H1 (cell line): ENCODE results near the gene FAM131C. TPM values are rescaled to one million over a fixed set of nuclear protein-coding genes. Genes with fewer than 3 reads are reported as not detected.
"Not testable (repeated sequence)": the region's sequence is repeated elsewhere in the genome, so short reads cannot be mapped to it uniquely, and the experiment has no call there.

Experiments used
- CTCF ChIA-PET: fragments of 300-600 bp; sonication (Branson Sonifier 250); formaldehyde crosslinking; loops from one replicate; lab custom pipeline; 2021; ENCODE audit not compliant: partially characterized antibody; lab: Charles Lee
- POLR2A ChIA-PET: fragments of 300-600 bp; sonication (Branson Sonifier 250); formaldehyde crosslinking; loops from one replicate; lab custom pipeline; 2021; ENCODE audit warnings: inconsistent platforms; ENCODE audit not compliant: partially characterized antibody; lab: Charles Lee
- DNase-seq, 2 experiments: peaks; one replicate each; pipeline versions ENCODE4 v3.0.0 to v3.0.0-alpha.2; 2010 to 2022; ENCODE audit warnings: low spot score in 2 of 2, low read depth in 1 of 2, mixed read lengths in 1 of 2
- FAIRE-seq: peaks from 2 replicates; lab custom pipeline; 2011; peaks lifted over from hg19 to GRCh38; lab: Jason Lieb, UNC
- H2AFZ ChIP-seq: 2 replicates; pipeline ENCODE4 v1.8.1; 2012; ENCODE audit warnings: low read length, inconsistent platforms
- H2AK5ac ChIP-seq: 2 replicates; pipeline ENCODE4 v1.6.1; 2013; ENCODE audit warnings: low read depth, low read length
- H2BK120ac ChIP-seq: replicated peaks from 2 replicates; pipeline ENCODE3; 2013; ENCODE audit warnings: low read depth, low read length, inconsistent platforms
- H2BK12ac ChIP-seq: 2 replicates; pipeline ENCODE4 v1.6.1; 2013; ENCODE audit warnings: low read depth, low read length
- H2BK15ac ChIP-seq: 2 replicates; pipeline ENCODE4 v1.6.1; 2013; ENCODE audit warnings: low read length
- H2BK20ac ChIP-seq: 2 replicates; pipeline ENCODE4 v1.6.1; 2013; ENCODE audit warnings: low read length
- H2BK5ac ChIP-seq: 2 replicates; pipeline ENCODE4 v1.6.1; 2013; ENCODE audit warnings: low read depth, low read length
- H3K14ac ChIP-seq: 2 replicates; pipeline ENCODE4 v1.6.1; 2013; ENCODE audit warnings: inconsistent platforms; ENCODE audit not compliant: insufficient read length
- H3K18ac ChIP-seq: 2 replicates; pipeline ENCODE4 v1.6.1; 2013; ENCODE audit warnings: low read length; ENCODE audit errors: extremely low read depth
- H3K23ac ChIP-seq: 2 replicates; pipeline ENCODE4 v1.6.1; 2013; ENCODE audit warnings: inconsistent platforms; ENCODE audit not compliant: insufficient read length
- H3K23me2 ChIP-seq: 2 replicates; pipeline ENCODE4 v1.6.1; 2013; ENCODE audit warnings: low read depth, low read length
- H3K27ac ChIP-seq: 2 replicates; pipeline ENCODE4 v1.6.1; 2011; ENCODE audit warnings: low read depth, low read length, inconsistent platforms
- H3K27me3 ChIP-seq, 4 experiments: replicated peaks in 1 of 4; 1 replicate in 1 of 4; 2 replicates in 3 of 4; pipeline versions ENCODE4 v1.6.1 to v1.8.1; 2011 to 2013; ENCODE audit warnings: low read length in 3 of 4, mild to moderate bottlenecking in 3 of 4, inconsistent platforms in 2 of 4, mixed read lengths in 2 of 4, moderate library complexity in 1 of 4; ENCODE audit not compliant: control insufficient read depth in 3 of 4, insufficient read depth in 3 of 4; ENCODE audit errors: extremely low read depth in 1 of 4
- H3K36me3 ChIP-seq, 4 experiments: 2 replicates each; pipeline versions ENCODE4 v1.6.1 to v1.8.1; 2011 to 2013; ENCODE audit warnings: mild to moderate bottlenecking in 4 of 4, low read length in 3 of 4, moderate library complexity in 2 of 4, control low read depth in 1 of 4, inconsistent platforms in 1 of 4; ENCODE audit not compliant: insufficient read depth in 4 of 4, control insufficient read depth in 2 of 4
- H3K4ac ChIP-seq: replicated peaks from 2 replicates; pipeline ENCODE3; 2013; ENCODE audit warnings: low read length, low read depth, mixed read lengths, inconsistent platforms; ENCODE audit not compliant: insufficient read length
- H3K4me1 ChIP-seq, 4 experiments: replicated peaks in 1 of 4; 1 replicate in 1 of 4; 2 replicates in 3 of 4; pipeline versions ENCODE4 v1.6.1 to v1.8.1; 2011 to 2013; ENCODE audit warnings: low read length in 3 of 4, inconsistent platforms in 2 of 4, mixed read lengths in 1 of 4; ENCODE audit not compliant: insufficient read depth in 4 of 4, control insufficient read depth in 3 of 4
- H3K4me2 ChIP-seq, 2 experiments: 2 replicates each; pipeline versions ENCODE4 v1.6.1 to v1.8.1; 2011 to 2013; ENCODE audit warnings: low read depth in 2 of 2, low read length in 2 of 2, control low read depth in 1 of 2, inconsistent platforms in 1 of 2, mild to moderate bottlenecking in 1 of 2; ENCODE audit not compliant: insufficient read depth in 1 of 2
- H3K4me3 ChIP-seq, 4 experiments: fragments of 200-600, 300-600 bp in 1 of 4; sonication (generic), shearing (Covaris generic), sonication (Bioruptor Twin) in 1 of 4; 2 replicates each; pipeline versions ENCODE4 v1.5.1 to v1.8.1; 2011 to 2016; ENCODE audit warnings: low read length in 4 of 4, low read depth in 3 of 4, control low read depth in 2 of 4, inconsistent platforms in 2 of 4, mild to moderate bottlenecking in 2 of 4, mixed read lengths in 1 of 4, moderate library complexity in 1 of 4; ENCODE audit not compliant: insufficient read depth in 2 of 4; ENCODE audit errors: extremely low read depth in 1 of 4
- H3K56ac ChIP-seq: replicated peaks from 2 replicates; pipeline ENCODE3; 2013; ENCODE audit warnings: low read depth, mild to moderate bottlenecking, mixed read lengths, low read length, inconsistent platforms; ENCODE audit not compliant: insufficient read length
- H3K79me1 ChIP-seq: 2 replicates; pipeline ENCODE4 v1.6.1; 2013; ENCODE audit warnings: low read depth, low read length, control low read depth
- H3K79me2 ChIP-seq, 2 experiments: 2 replicates each; pipeline versions ENCODE4 v1.6.1 to v1.8.1; 2012 to 2013; ENCODE audit warnings: low read length in 2 of 2, mild to moderate bottlenecking in 2 of 2, inconsistent platforms in 1 of 2; ENCODE audit not compliant: insufficient read depth in 2 of 2, control insufficient read depth in 1 of 2
- H3K9ac ChIP-seq, 4 experiments: replicated peaks in 1 of 4; 1 replicate in 1 of 4; 2 replicates in 3 of 4; pipeline versions ENCODE4 v1.6.1 to v1.8.1; 2011 to 2013; ENCODE audit warnings: low read depth in 3 of 4, low read length in 3 of 4, control low read depth in 2 of 4, mild to moderate bottlenecking in 2 of 4, moderate library complexity in 2 of 4, inconsistent platforms in 1 of 4; ENCODE audit errors: extremely low read depth in 1 of 4
- H3K9me3 ChIP-seq, 2 experiments: 2 replicates each; pipeline versions ENCODE4 v1.6.1 to v1.8.1; 2012 to 2013; ENCODE audit warnings: mild to moderate bottlenecking in 2 of 2, moderate library complexity in 2 of 2, control low read depth in 1 of 2, inconsistent platforms in 1 of 2, low read depth in 1 of 2, low read length in 1 of 2, mixed read lengths in 1 of 2; ENCODE audit not compliant: insufficient read depth in 2 of 2
- H4K20me1 ChIP-seq, 2 experiments: replicated peaks in 1 of 2; 2 replicates each; pipeline versions ENCODE3 to v1.8.1; 2011 to 2013; ENCODE audit warnings: inconsistent platforms in 2 of 2, low read length in 2 of 2, mild to moderate bottlenecking in 1 of 2; ENCODE audit not compliant: insufficient read depth in 2 of 2, control insufficient read depth in 1 of 2
- H4K5ac ChIP-seq: 2 replicates; pipeline ENCODE4 v1.6.1; 2013; ENCODE audit warnings: low read length, low read depth, mixed read lengths, inconsistent platforms; ENCODE audit not compliant: insufficient read length
- H4K8ac ChIP-seq: 2 replicates; pipeline ENCODE4 v1.8.0; 2013; ENCODE audit warnings: mild to moderate bottlenecking, moderate library complexity, low read length, inconsistent platforms; ENCODE audit not compliant: insufficient read depth; ENCODE audit errors: extremely low read depth
- H4K91ac ChIP-seq: replicated peaks from 2 replicates; pipeline ENCODE3; 2013; ENCODE audit warnings: low read length, mixed read lengths, inconsistent platforms; ENCODE audit not compliant: insufficient read length
- WGBS, 2 experiments: shearing (Covaris generic) in 1 of 2; methylation state at CpG; one replicate each; pipeline versions ENCODE4 v1.1.6 to v1.1.7; 2013 to 2015; ENCODE audit warnings: low lambda C conversion rate in 2 of 2, mixed read lengths in 2 of 2, inconsistent platforms in 1 of 2, low coverage in 1 of 2, missing lambda C conversion rate in 1 of 2; ENCODE audit not compliant: insufficient replicate concordance in 2 of 2, insufficient coverage in 1 of 2, insufficient read length in 1 of 2; ENCODE audit errors: extremely low coverage in 1 of 2, missing lambda C conversion rate in 1 of 2; 5-methylcytosine and 5-hydroxymethylcytosine counted together
- polyA plus RNA-seq, 7 experiments: library from polyadenylated mRNA; depleted of rRNA in 3 of 7; stranded (reverse) in 5 of 7; unstranded in 2 of 7; fragments of >200 nt in 5 of 7; fragments of 200-250 nt in 2 of 7; gene quantifications; 1 replicate in 5 of 7; 2 replicates in 1 of 7; 4 replicates in 1 of 7; pipeline versions ENCODE4 v1.2.1 to v1.2.3, GENCODE V29; 2011 to 2013; ENCODE audit warnings: missing spikeins in 2 of 7, mixed read lengths in 2 of 7
- total RNA-seq: library from RNA; stranded (reverse); fragmentation: NEBNext Ultra II Directional; extraction: Animal tissue kit (Norgen Biotek cat#: 25700); gene quantifications from 2 replicates; pipeline ENCODE4 v1.2.1, GENCODE V29; 2021

Gene FAM131C
- total and polyA plus RNA-seq, 2 of the 8 experiments (the other 6 are each of a cell fraction or from before 2014, with no cell fraction given): 0.73 to 0.78 TPM

GRCh38 chr1:16039871-16040270 lies 33.6 kb downstream of the FAM131C start:
- DNase-seq, H3K18ac ChIP-seq, H3K27me3 ChIP-seq, H3K79me2 ChIP-seq, H3K23me2 ChIP-seq, H4K8ac ChIP-seq, H3K4me2 ChIP-seq, H2BK5ac ChIP-seq, H2AFZ ChIP-seq, H3K14ac ChIP-seq, H2BK15ac ChIP-seq, H3K4me1 ChIP-seq, H3K56ac ChIP-seq, H3K9ac ChIP-seq, H2BK20ac ChIP-seq, H4K5ac ChIP-seq, H3K23ac ChIP-seq, H3K27ac ChIP-seq, H3K36me3 ChIP-seq, H3K9me3 ChIP-seq, H2AK5ac ChIP-seq, H2BK12ac ChIP-seq, H3K4ac ChIP-seq, H3K79me1 ChIP-seq, H4K20me1 ChIP-seq, H2BK120ac ChIP-seq, H3K4me3 ChIP-seq, H4K91ac ChIP-seq, FAIRE-seq: not testable (repeated sequence)
- CTCF ChIA-PET: interaction anchor here (0.7 to 3.0 kb wide), 6 partner anchors 8 to 204 kb away, joined by 3 to 13 read pairs (median 4); partner anchors contain the start of genes FAM131C and HSPB7
- POLR2A ChIA-PET: interaction anchor here (1.5 kb wide), 1 partner anchor 28 kb away, joined by 3 read pairs; no protein-coding TSS in a partner anchor
- WGBS, 2 experiments: 100% methylated on average over 1 of the region's 8 CpGs; no CpG with 5 or more reads in 1 of the 2 experiments
